ENCODE data around the gene PGC. TPM values are rescaled to one million over a fixed set of nuclear protein-coding genes. Genes with fewer than 3 reads are reported as not detected.

PGC gene
- total RNA-seq, 1 donor from 2014 or later, result not detected

- Mint-ChIP-seq H3K9me3 (ENCODE audit: unreplicated experiment) (no peaks in the 10 kb centered on the region), H3K27me3 (ENCODE audit: unreplicated experiment) (peaks cover 15% of the 10 kb centered on the region), H3K27ac (ENCODE audit: unreplicated experiment) (peak overlapping the region; percentile 13), H3K4me3 (ENCODE audit: unreplicated experiment) (no peak overlapping the region), H3K36me3 (ENCODE audit: low read depth, unreplicated experiment) (no peaks in the 10 kb centered on the region), H3K4me1 (ENCODE audit: unreplicated experiment) (peaks cover 29% of the 10 kb centered on the region)
- DNase-seq (ENCODE audit: low spot score), result no peak
- TF ChIP-seq CTCF (IDR thresholded peaks at IDR 0.05; ENCODE audit: unreplicated experiment), result no peak
Observed at GRCh38 chr6:41707565-41708200, 39.5 kb downstream of the PGC start.

GRCh38 chr6:41706876-41707564 lies 40.2 kb downstream of the PGC start:
- Mint-ChIP-seq H3K27ac (ENCODE audit: unreplicated experiment) (peak overlapping the region; percentile 78), H3K9me3 (ENCODE audit: unreplicated experiment) (no peaks in the 10 kb centered on the region), H3K4me3 (ENCODE audit: unreplicated experiment) (peak overlapping the region; percentile 47), H3K4me1 (ENCODE audit: unreplicated experiment) (peaks cover 29% of the 10 kb centered on the region), H3K27me3 (ENCODE audit: unreplicated experiment) (peaks cover 15% of the 10 kb centered on the region), H3K36me3 (ENCODE audit: low read depth, unreplicated experiment) (no peaks in the 10 kb centered on the region)
- no peak for DNase-seq (ENCODE audit: low spot score)
- TF ChIP-seq CTCF (IDR thresholded peaks at IDR 0.05; ENCODE audit: unreplicated experiment), result no peak

- H3K27ac Mint-ChIP-seq (ENCODE audit: unreplicated experiment), result peak overlapping the region; percentile 78
- H3K4me1 Mint-ChIP-seq (ENCODE audit: unreplicated experiment), result peaks cover 33% of the 10 kb centered on the region
- H3K36me3 Mint-ChIP-seq (ENCODE audit: low read depth, unreplicated experiment), result peaks cover 2% of the 10 kb centered on the region
- peak; percentile 67 for TF ChIP-seq CTCF (IDR thresholded peaks at IDR 0.05; ENCODE audit: unreplicated experiment)
- H3K4me3 Mint-ChIP-seq (ENCODE audit: unreplicated experiment), result peak overlapping the region; percentile 18
- no peaks in the 10 kb centered on the region for H3K9me3 Mint-ChIP-seq (ENCODE audit: unreplicated experiment)
- H3K27me3 Mint-ChIP-seq (ENCODE audit: unreplicated experiment), result peaks cover 17% of the 10 kb centered on the region
- peak; percentile 77 for DNase-seq (ENCODE audit: low spot score)
Observed at GRCh38 chr6:41705996-41706835, 41.0 kb downstream of the PGC start.

- peaks cover 4% of the 10 kb centered on the region for H3K36me3 Mint-ChIP-seq (ENCODE audit: low read depth, unreplicated experiment)
- no peak for TF ChIP-seq CTCF (IDR thresholded peaks at IDR 0.05; ENCODE audit: unreplicated experiment)
- no peaks in the 10 kb centered on the region for H3K9me3 Mint-ChIP-seq (ENCODE audit: unreplicated experiment)
- H3K4me1 Mint-ChIP-seq (ENCODE audit: unreplicated experiment), result peaks cover 37% of the 10 kb centered on the region
- DNase-seq (ENCODE audit: low spot score), result no peak
- peak overlapping the region; percentile 18 for H3K4me3 Mint-ChIP-seq (ENCODE audit: unreplicated experiment)
- peak overlapping the region; percentile 13 for H3K27ac Mint-ChIP-seq (ENCODE audit: unreplicated experiment)
- H3K27me3 Mint-ChIP-seq (ENCODE audit: unreplicated experiment), result peaks cover 17% of the 10 kb centered on the region
Observed at GRCh38 chr6:41705311-41705995, 41.7 kb downstream of the PGC start.

Data from endothelial cell (in vitro differentiated cells).